ENCODE measurements around the gene MDH1B.

The MDH1B gene

GRCh38 chr2:206693399-206694137 lies 71.6 kb downstream of the MDH1B start:
- Histone ChIP-seq H3K27ac (no peak overlapping the region), H3K4me3 (no peak overlapping the region)
- DNase-seq (ENCODE audit: low spot score), result no peak
- TF ChIP-seq CTCF (IDR thresholded peaks at IDR 0.05), result no peak

GRCh38 chr2:206692971-206693370 lies 72.2 kb downstream of the MDH1B start:
- Histone ChIP-seq H3K27ac (no peak overlapping the region), H3K4me3 (no peak overlapping the region)
- no peak for TF ChIP-seq CTCF (IDR thresholded peaks at IDR 0.05)
- DNase-seq (ENCODE audit: low spot score), result no peak

- no peak overlapping the region for H3K27ac ChIP-seq
- no peak overlapping the region for H3K4me3 ChIP-seq
- no peak for TF ChIP-seq CTCF (IDR thresholded peaks at IDR 0.05)
- DNase-seq (ENCODE audit: low spot score), result no peak
Measured at GRCh38 chr2:206688990-206689389, 76.1 kb downstream of the MDH1B start.

- H3K4me3 ChIP-seq, result no peak overlapping the region
- no peak for TF ChIP-seq CTCF (IDR thresholded peaks at IDR 0.05)
- H3K27ac ChIP-seq, result no peak overlapping the region
- DNase-seq (ENCODE audit: low spot score), result no peak
Measured at GRCh38 chr2:206688453-206688852, 76.7 kb downstream of the MDH1B start.

Measured in coronary artery (tissue), 2 donors.